ENCODE results near the gene CD200R1L. TPM values are rescaled to one million over a fixed set of nuclear protein-coding genes. Genes with fewer than 3 reads are reported as not detected.

The CD200R1L gene
- total RNA-seq, 1 donor from 2014 or later, result not detected

DNA sequence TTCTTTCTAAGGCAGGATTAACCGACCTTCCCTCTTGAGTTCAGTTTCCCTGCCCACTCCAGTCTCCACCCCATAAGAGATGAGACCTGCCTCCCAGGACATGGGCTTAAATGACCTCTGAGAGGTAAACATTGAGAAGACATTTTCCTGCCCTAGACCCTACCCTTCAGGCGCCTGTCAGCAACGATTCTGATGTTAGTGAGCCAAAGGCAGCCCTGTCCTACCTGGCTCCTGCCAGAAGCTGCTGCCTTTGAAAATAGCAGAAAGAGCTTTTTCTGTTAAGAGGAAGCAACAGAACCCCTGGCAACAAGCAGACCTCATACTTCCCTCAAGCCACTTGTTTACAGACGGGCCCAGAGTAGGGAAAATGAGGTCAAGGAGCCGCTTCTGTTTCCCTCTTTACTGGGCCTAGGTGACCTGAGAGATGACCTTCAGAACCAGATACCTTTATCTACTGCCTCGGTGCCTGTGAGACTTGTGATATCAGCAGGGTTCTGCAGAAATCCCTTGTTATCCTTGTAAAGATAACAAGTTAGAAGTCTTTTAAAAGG lies 52.0 kb downstream of the CD200R1L start:
- TF ChIP-seq, protein P1, sequence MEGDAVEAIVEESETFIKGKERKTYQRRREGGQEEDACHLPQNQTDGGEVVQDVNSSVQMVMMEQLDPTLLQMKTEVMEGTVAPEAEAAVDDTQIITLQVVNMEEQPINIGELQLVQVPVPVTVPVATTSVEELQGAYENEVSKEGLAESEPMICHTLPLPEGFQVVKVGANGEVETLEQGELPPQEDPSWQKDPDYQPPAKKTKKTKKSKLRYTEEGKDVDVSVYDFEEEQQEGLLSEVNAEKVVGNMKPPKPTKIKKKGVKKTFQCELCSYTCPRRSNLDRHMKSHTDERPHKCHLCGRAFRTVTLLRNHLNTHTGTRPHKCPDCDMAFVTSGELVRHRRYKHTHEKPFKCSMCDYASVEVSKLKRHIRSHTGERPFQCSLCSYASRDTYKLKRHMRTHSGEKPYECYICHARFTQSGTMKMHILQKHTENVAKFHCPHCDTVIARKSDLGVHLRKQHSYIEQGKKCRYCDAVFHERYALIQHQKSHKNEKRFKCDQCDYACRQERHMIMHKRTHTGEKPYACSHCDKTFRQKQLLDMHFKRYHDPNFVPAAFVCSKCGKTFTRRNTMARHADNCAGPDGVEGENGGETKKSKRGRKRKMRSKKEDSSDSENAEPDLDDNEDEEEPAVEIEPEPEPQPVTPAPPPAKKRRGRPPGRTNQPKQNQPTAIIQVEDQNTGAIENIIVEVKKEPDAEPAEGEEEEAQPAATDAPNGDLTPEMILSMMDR (IDR thresholded peaks at IDR 0.05; ENCODE audit: partially characterized antibody, unreplicated experiment), result no peak
- Mint-ChIP-seq H3K36me3 (ENCODE audit: unreplicated experiment) (no peaks in the 10 kb centered on the region), H3K9me3 (ENCODE audit: unreplicated experiment) (no peaks in the 10 kb centered on the region), H3K27ac (ENCODE audit: unreplicated experiment) (no peak overlapping the region), H3K4me3 (ENCODE audit: unreplicated experiment) (no peak overlapping the region), H3K4me1 (ENCODE audit: low read depth, unreplicated experiment) (no peaks in the 10 kb centered on the region), H3K27me3 (ENCODE audit: unreplicated experiment) (peaks cover 2% of the 10 kb centered on the region)
- no peak for DNase-seq

DNA sequence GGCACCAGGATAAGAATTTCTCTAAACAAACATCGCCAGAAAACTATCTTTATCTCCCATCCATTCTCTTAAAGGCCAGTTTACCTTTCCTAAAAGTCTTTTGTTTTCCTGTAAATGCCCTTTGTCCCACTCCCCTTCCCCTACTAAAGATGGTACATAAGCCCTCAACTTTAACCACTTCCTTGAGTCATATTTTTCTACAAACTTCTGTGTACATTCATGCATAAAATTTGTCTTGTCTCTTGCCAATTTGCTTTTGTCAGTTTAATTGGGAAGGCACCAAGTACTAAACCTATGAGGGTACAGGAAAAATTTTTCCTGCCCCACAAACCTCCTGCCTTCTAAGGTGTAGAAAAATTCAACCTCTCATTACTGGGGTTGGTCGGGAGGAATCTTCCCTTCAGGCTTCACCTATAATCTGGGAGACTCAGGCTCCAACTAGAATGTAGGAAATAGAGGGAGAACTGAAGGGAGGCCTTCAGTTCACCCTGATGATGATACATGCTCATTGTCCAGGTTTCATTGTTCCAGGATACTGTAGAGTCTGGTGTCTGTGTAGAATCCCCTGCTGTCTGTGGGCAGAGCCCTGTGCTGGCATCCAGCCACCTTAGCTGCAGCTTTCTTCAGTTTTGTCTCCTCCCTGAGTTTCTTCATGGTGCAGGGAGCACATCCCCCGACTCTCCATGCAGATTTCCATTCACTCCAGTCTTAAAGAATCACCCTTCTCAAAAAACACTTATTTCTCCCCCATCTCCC lies 53.2 kb downstream of the CD200R1L start:
- no peak for DNase-seq
- Mint-ChIP-seq H3K27ac (ENCODE audit: unreplicated experiment) (no peak overlapping the region), H3K36me3 (ENCODE audit: unreplicated experiment) (no peaks in the 10 kb centered on the region), H3K4me3 (ENCODE audit: unreplicated experiment) (no peak overlapping the region), H3K27me3 (ENCODE audit: unreplicated experiment) (peaks cover 2% of the 10 kb centered on the region), H3K4me1 (ENCODE audit: low read depth, unreplicated experiment) (no peaks in the 10 kb centered on the region), H3K9me3 (ENCODE audit: unreplicated experiment) (no peaks in the 10 kb centered on the region)
- TF ChIP-seq, protein P1 (IDR thresholded peaks at IDR 0.05; ENCODE audit: partially characterized antibody, unreplicated experiment), result no peak

DNA sequence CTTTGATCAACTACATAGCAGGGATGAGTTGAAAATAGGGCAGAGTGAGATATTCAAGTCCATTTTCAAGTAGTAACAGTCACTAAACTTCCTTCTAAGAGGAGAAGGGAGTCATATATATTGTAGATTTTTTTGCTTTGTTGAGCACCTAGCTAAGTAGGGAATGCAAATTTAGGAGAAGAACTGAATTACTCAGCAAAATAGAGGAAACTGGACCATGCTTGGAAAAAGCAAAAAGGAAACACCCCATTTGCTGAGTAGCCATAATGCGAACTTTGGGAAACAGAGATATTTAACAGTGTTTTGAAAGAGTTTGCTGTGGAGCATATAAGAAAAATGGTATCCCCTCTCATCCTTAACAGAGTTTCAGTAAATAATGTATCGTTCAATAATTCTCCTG lies 54.9 kb downstream of the CD200R1L start:
- H3K4me3 Mint-ChIP-seq (ENCODE audit: unreplicated experiment), result no peak overlapping the region
- no peak for DNase-seq
- H3K4me1 Mint-ChIP-seq (ENCODE audit: low read depth, unreplicated experiment), result no peaks in the 10 kb centered on the region
- peaks cover 3% of the 10 kb centered on the region for H3K9me3 Mint-ChIP-seq (ENCODE audit: unreplicated experiment)
- TF ChIP-seq, protein P1 (IDR thresholded peaks at IDR 0.05; ENCODE audit: partially characterized antibody, unreplicated experiment), result no peak
- H3K27me3 Mint-ChIP-seq (ENCODE audit: unreplicated experiment), result peaks cover 2% of the 10 kb centered on the region
- H3K36me3 Mint-ChIP-seq (ENCODE audit: unreplicated experiment), result no peaks in the 10 kb centered on the region
- H3K27ac Mint-ChIP-seq (ENCODE audit: unreplicated experiment), result no peak overlapping the region

DNA sequence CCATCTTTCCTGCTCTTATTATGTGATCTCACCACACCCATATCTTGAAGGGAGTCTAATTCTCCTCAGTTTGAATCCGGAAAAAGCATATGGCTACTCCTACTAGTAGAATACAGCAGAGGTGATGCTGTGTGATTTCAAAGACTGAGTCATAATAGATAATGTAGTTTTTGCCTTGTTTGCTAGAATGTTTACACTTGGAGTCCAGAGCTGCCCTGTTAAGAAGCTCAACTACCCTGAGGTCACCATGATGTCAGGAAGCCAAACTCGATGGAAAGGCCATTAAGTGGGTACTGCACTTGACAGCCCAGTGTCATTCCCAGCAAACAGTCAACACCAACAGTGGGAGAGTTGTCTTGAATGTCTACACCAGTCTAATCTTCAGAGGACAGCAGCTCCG lies 56.9 kb downstream of the CD200R1L start:
- Mint-ChIP-seq H3K4me3 (ENCODE audit: unreplicated experiment) (no peak overlapping the region), H3K27me3 (ENCODE audit: unreplicated experiment) (peaks cover 3% of the 10 kb centered on the region), H3K27ac (ENCODE audit: unreplicated experiment) (no peak overlapping the region), H3K4me1 (ENCODE audit: low read depth, unreplicated experiment) (no peaks in the 10 kb centered on the region), H3K36me3 (ENCODE audit: unreplicated experiment) (no peaks in the 10 kb centered on the region), H3K9me3 (ENCODE audit: unreplicated experiment) (peaks cover 3% of the 10 kb centered on the region)
- DNase-seq, result no peak
- TF ChIP-seq, protein P1 (IDR thresholded peaks at IDR 0.05; ENCODE audit: partially characterized antibody, unreplicated experiment), result no peak

- no peak for DNase-seq
- Mint-ChIP-seq H3K4me1 (ENCODE audit: low read depth, unreplicated experiment) (no peaks in the 10 kb centered on the region), H3K4me3 (ENCODE audit: unreplicated experiment) (no peak overlapping the region), H3K27me3 (ENCODE audit: unreplicated experiment) (peaks cover 1% of the 10 kb centered on the region), H3K36me3 (ENCODE audit: unreplicated experiment) (no peaks in the 10 kb centered on the region), H3K9me3 (ENCODE audit: unreplicated experiment) (peaks cover 3% of the 10 kb centered on the region), H3K27ac (ENCODE audit: unreplicated experiment) (no peak overlapping the region)
- TF ChIP-seq, protein P1 (IDR thresholded peaks at IDR 0.05; ENCODE audit: partially characterized antibody, unreplicated experiment), result no peak
Measured at GRCh38 chr3:112786881-112787579, 59.6 kb downstream of the CD200R1L start.

Measured in glutamatergic neuron (in vitro differentiated cells).